ENCODE results near the gene COPS7A.

- TF ChIP-seq ATF1 (CRISPR knock-in tag; IDR thresholded peaks at IDR 0.05) (no peak), ATF1 (tag; IDR thresholded peaks at IDR 0.05) (no peak), L3MBTL2 (IDR thresholded peaks at IDR 0.05) (peak; percentile 34), ZHX1 (conservative IDR thresholded peaks at IDR 0.05; ENCODE audit: low read length) (no peak), ZNF24 (IDR thresholded peaks at IDR 0.05) (no peak)
- TF ChIP-seq, protein P1, sequence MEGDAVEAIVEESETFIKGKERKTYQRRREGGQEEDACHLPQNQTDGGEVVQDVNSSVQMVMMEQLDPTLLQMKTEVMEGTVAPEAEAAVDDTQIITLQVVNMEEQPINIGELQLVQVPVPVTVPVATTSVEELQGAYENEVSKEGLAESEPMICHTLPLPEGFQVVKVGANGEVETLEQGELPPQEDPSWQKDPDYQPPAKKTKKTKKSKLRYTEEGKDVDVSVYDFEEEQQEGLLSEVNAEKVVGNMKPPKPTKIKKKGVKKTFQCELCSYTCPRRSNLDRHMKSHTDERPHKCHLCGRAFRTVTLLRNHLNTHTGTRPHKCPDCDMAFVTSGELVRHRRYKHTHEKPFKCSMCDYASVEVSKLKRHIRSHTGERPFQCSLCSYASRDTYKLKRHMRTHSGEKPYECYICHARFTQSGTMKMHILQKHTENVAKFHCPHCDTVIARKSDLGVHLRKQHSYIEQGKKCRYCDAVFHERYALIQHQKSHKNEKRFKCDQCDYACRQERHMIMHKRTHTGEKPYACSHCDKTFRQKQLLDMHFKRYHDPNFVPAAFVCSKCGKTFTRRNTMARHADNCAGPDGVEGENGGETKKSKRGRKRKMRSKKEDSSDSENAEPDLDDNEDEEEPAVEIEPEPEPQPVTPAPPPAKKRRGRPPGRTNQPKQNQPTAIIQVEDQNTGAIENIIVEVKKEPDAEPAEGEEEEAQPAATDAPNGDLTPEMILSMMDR (IDR thresholded peaks at IDR 0.05 in 2 of 3, conservative IDR thresholded peaks at IDR 0.05 in 1 of 3; ENCODE audit: insufficient read depth in 2 of 3, low read depth in 1 of 3, low read length in 3 of 3), result no peak
- TF ChIP-seq, protein P2, sequence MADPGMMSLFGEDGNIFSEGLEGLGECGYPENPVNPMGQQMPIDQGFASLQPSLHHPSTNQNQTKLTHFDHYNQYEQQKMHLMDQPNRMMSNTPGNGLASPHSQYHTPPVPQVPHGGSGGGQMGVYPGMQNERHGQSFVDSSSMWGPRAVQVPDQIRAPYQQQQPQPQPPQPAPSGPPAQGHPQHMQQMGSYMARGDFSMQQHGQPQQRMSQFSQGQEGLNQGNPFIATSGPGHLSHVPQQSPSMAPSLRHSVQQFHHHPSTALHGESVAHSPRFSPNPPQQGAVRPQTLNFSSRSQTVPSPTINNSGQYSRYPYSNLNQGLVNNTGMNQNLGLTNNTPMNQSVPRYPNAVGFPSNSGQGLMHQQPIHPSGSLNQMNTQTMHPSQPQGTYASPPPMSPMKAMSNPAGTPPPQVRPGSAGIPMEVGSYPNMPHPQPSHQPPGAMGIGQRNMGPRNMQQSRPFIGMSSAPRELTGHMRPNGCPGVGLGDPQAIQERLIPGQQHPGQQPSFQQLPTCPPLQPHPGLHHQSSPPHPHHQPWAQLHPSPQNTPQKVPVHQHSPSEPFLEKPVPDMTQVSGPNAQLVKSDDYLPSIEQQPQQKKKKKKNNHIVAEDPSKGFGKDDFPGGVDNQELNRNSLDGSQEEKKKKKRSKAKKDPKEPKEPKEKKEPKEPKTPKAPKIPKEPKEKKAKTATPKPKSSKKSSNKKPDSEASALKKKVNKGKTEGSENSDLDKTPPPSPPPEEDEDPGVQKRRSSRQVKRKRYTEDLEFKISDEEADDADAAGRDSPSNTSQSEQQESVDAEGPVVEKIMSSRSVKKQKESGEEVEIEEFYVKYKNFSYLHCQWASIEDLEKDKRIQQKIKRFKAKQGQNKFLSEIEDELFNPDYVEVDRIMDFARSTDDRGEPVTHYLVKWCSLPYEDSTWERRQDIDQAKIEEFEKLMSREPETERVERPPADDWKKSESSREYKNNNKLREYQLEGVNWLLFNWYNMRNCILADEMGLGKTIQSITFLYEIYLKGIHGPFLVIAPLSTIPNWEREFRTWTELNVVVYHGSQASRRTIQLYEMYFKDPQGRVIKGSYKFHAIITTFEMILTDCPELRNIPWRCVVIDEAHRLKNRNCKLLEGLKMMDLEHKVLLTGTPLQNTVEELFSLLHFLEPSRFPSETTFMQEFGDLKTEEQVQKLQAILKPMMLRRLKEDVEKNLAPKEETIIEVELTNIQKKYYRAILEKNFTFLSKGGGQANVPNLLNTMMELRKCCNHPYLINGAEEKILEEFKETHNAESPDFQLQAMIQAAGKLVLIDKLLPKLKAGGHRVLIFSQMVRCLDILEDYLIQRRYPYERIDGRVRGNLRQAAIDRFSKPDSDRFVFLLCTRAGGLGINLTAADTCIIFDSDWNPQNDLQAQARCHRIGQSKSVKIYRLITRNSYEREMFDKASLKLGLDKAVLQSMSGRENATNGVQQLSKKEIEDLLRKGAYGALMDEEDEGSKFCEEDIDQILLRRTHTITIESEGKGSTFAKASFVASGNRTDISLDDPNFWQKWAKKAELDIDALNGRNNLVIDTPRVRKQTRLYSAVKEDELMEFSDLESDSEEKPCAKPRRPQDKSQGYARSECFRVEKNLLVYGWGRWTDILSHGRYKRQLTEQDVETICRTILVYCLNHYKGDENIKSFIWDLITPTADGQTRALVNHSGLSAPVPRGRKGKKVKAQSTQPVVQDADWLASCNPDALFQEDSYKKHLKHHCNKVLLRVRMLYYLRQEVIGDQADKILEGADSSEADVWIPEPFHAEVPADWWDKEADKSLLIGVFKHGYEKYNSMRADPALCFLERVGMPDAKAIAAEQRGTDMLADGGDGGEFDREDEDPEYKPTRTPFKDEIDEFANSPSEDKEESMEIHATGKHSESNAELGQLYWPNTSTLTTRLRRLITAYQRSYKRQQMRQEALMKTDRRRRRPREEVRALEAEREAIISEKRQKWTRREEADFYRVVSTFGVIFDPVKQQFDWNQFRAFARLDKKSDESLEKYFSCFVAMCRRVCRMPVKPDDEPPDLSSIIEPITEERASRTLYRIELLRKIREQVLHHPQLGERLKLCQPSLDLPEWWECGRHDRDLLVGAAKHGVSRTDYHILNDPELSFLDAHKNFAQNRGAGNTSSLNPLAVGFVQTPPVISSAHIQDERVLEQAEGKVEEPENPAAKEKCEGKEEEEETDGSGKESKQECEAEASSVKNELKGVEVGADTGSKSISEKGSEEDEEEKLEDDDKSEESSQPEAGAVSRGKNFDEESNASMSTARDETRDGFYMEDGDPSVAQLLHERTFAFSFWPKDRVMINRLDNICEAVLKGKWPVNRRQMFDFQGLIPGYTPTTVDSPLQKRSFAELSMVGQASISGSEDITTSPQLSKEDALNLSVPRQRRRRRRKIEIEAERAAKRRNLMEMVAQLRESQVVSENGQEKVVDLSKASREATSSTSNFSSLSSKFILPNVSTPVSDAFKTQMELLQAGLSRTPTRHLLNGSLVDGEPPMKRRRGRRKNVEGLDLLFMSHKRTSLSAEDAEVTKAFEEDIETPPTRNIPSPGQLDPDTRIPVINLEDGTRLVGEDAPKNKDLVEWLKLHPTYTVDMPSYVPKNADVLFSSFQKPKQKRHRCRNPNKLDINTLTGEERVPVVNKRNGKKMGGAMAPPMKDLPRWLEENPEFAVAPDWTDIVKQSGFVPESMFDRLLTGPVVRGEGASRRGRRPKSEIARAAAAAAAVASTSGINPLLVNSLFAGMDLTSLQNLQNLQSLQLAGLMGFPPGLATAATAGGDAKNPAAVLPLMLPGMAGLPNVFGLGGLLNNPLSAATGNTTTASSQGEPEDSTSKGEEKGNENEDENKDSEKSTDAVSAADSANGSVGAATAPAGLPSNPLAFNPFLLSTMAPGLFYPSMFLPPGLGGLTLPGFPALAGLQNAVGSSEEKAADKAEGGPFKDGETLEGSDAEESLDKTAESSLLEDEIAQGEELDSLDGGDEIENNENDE (IDR thresholded peaks at IDR 0.05; ENCODE audit: low read depth, low read length), result no peak
These were observed 39.5 kb downstream of the COPS7A start for GRCh38 chr12:6763380-6763779.

Data from K562 (cell line).